Hepatocyte (in vitro differentiated cells): ENCODE measurements around the gene PRRG3. TPM values are rescaled to one million over a fixed set of nuclear protein-coding genes. Genes with fewer than 3 reads are reported as not detected.

Experiments used
- DNase-seq: peaks from one replicate; pipeline ENCODE4 v3.0.0-alpha.2; 2016; ENCODE audit warnings: low spot score
- H2AFZ ChIP-seq: fragments of 200-600 bp; sonication (generic); 2 replicates; pipeline ENCODE4 v1.6.0; 2016; ENCODE audit warnings: antibody characterized with exemption, mild to moderate bottlenecking
- H3K27ac ChIP-seq: fragments of 200-600 bp; sonication (generic); 2 replicates; pipeline ENCODE4 v1.5.1; 2016; ENCODE audit warnings: mild to moderate bottlenecking
- H3K27me3 ChIP-seq: fragments of 200-600 bp; sonication (generic); 2 replicates; pipeline ENCODE4 v1.6.1; 2016
- H3K36me3 ChIP-seq: fragments of 200-600 bp; sonication (generic); replicated peaks from 2 replicates; pipeline ENCODE4 v1.5.1; 2016; ENCODE audit warnings: low read depth; ENCODE audit not compliant: insufficient read depth
- H3K4me1 ChIP-seq: fragments of 200-600 bp; sonication (generic); 2 replicates; pipeline ENCODE4 v1.5.1; 2016; ENCODE audit warnings: mild to moderate bottlenecking, moderate library complexity; ENCODE audit not compliant: insufficient read depth
- H3K4me2 ChIP-seq: fragments of 200-600 bp; sonication (generic); 2 replicates; pipeline ENCODE4 v1.6.0; 2016
- H3K4me3 ChIP-seq: fragments of 200-600 bp; sonication (generic); 2 replicates; pipeline ENCODE4 v1.5.1; 2016; ENCODE audit warnings: mild to moderate bottlenecking
- H3K79me2 ChIP-seq: fragments of 200-600 bp; sonication (generic); 2 replicates; pipeline ENCODE4 v1.6.0; 2017; ENCODE audit warnings: mild to moderate bottlenecking
- H3K9me2 ChIP-seq: fragments of 200-600 bp; sonication (generic); replicated peaks from 2 replicates; pipeline ENCODE4 v1.6.0; 2017; ENCODE audit warnings: mild to moderate bottlenecking; ENCODE audit not compliant: insufficient read depth
- H3K9me3 ChIP-seq: fragments of 200-600 bp; sonication (generic); 2 replicates; pipeline ENCODE4 v1.5.1; 2016; ENCODE audit warnings: low read depth, mild to moderate bottlenecking
- H4K20me1 ChIP-seq: fragments of 200-600 bp; sonication (generic); 2 replicates; pipeline ENCODE4 v1.6.0; 2016; ENCODE audit warnings: mild to moderate bottlenecking; ENCODE audit not compliant: insufficient read depth, poor library complexity, severe bottlenecking
- EZH2 ChIP-seq: fragments of 200-600 bp; sonication (generic); IDR thresholded peaks from 2 replicates; pipeline ENCODE4 v1.6.1; 2016; ENCODE audit warnings: antibody characterized with exemption, mild to moderate bottlenecking, borderline replicate concordance
- EZH2phosphoT487 ChIP-seq: fragments of 200-600 bp; sonication (generic); IDR thresholded peaks from one replicate; pipeline ENCODE4 v1.6.1; 2018; ENCODE audit warnings: antibody characterized with exemption, mild to moderate bottlenecking, low read depth, moderate library complexity; ENCODE audit not compliant: unreplicated experiment, severe bottlenecking
- WGBS: methylation state at CpG from one replicate; pipeline ENCODE4 v1.1.6; 2016; ENCODE audit warnings: low lambda C conversion rate; ENCODE audit errors: missing lambda C conversion rate; 5-methylcytosine and 5-hydroxymethylcytosine counted together
- polyA plus RNA-seq: library from polyadenylated mRNA; unstranded; fragments of >200 nt; fragmentation: Nextera tagmentation; extraction: Ambion mirVana; gene quantifications from 2 replicates; pipeline ENCODE4 v1.2.1, GENCODE V29; 2016
- total RNA-seq: library from RNA; depleted of rRNA; stranded (reverse); fragments of >200 nt; gene quantifications from 2 replicates; pipeline ENCODE4 v1.2.3, GENCODE V29; 2014
- TF ChIP-seq, protein P1 (sequence below): fragments of 200-600 bp; sonication (generic); IDR thresholded peaks from 2 replicates; pipeline ENCODE4 v1.5.1; 2016; ENCODE audit warnings: antibody characterized with exemption, mild to moderate bottlenecking; ENCODE audit not compliant: poor library complexity

PRRG3 gene
- total and polyA plus RNA-seq, 2 experiments from 2014 or later, result 0.17 to 0.22 TPM

DNA sequence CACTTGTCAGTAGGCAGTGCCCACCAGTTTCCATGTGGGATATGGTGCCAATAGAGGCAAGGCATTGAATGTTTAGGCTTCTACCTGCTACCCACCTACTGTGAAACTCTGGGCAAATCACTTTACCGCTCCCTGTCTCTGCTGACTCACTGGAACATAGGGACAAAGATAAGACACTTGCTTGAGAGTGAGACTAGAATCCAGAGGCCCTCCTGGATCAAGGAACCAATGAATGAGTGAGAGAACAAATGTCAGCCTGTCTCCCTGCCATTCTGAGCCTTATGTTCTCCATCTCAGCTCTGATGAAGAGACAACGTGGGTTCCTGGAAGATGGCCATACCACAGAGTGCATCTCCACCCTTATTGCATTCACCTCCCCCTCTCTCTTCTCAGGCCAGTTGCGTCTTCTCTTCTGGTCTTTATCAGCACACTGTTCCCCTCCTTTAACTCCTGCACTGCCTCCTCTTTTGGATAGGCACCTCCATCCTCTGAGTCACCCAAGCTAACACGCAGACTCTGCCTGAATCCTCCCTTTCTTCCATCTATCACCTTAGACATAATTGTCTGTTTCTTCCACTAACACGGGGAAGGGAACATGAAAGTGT, 15.4 kb upstream of the PRRG3 start:
- H3K27me3 ChIP-seq, result no peaks in the 10 kb centered on the region
- H3K36me3 ChIP-seq, result no peaks in the 10 kb centered on the region
- no peak overlapping the region for H3K4me2 ChIP-seq
- no peak for DNase-seq
- no peaks in the 10 kb centered on the region for H3K9me2 ChIP-seq
- H3K27ac ChIP-seq, result no peak overlapping the region
- H3K79me2 ChIP-seq, result no peaks in the 10 kb centered on the region
- no peaks in the 10 kb centered on the region for H3K9me3 ChIP-seq
- no peak for TF ChIP-seq EZH2
- TF ChIP-seq EZH2phosphoT487, result no peak
- TF ChIP-seq, protein P1, sequence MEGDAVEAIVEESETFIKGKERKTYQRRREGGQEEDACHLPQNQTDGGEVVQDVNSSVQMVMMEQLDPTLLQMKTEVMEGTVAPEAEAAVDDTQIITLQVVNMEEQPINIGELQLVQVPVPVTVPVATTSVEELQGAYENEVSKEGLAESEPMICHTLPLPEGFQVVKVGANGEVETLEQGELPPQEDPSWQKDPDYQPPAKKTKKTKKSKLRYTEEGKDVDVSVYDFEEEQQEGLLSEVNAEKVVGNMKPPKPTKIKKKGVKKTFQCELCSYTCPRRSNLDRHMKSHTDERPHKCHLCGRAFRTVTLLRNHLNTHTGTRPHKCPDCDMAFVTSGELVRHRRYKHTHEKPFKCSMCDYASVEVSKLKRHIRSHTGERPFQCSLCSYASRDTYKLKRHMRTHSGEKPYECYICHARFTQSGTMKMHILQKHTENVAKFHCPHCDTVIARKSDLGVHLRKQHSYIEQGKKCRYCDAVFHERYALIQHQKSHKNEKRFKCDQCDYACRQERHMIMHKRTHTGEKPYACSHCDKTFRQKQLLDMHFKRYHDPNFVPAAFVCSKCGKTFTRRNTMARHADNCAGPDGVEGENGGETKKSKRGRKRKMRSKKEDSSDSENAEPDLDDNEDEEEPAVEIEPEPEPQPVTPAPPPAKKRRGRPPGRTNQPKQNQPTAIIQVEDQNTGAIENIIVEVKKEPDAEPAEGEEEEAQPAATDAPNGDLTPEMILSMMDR, result no peak
- no peaks in the 10 kb centered on the region for H3K4me1 ChIP-seq
- 57% methylated on average over 5 of the region's 5 CpGs for WGBS
- no peak overlapping the region for H2AFZ ChIP-seq
- H4K20me1 ChIP-seq, result no peaks in the 10 kb centered on the region
- H3K4me3 ChIP-seq, result no peak overlapping the region

DNA sequence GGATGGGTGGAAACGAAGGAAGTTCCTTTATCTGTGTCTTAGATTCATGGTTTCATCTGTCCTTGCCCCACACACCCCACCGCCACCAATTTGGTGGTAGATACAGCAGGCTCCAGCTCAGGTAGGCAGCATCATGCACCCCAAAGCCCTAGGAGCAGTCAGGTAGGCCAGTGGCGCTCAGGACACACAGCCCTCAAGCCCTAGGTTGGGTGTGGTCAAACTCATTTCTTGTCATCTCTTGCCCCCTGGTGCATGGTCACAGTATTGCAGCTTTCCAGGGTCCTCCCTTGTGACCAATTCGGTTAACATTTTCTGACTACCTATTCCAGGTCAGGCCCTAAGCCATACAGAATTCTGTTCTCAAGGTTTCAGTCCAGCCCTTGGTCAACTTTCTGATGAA, 14.5 kb upstream of the PRRG3 start:
- Histone ChIP-seq H3K36me3 (no peaks in the 10 kb centered on the region), H2AFZ (no peak overlapping the region), H3K4me3 (no peak overlapping the region), H3K9me2 (no peaks in the 10 kb centered on the region), H3K4me1 (no peaks in the 10 kb centered on the region), H4K20me1 (no peaks in the 10 kb centered on the region), H3K79me2 (no peaks in the 10 kb centered on the region), H3K27ac (no peak overlapping the region), H3K9me3 (no peaks in the 10 kb centered on the region), H3K27me3 (no peaks in the 10 kb centered on the region), H3K4me2 (no peak overlapping the region)
- 54% methylated on average over 4 of the region's 4 CpGs for WGBS
- peak; percentile 65 for DNase-seq
- no peak for TF ChIP-seq EZH2phosphoT487
- TF ChIP-seq, protein P1, result peak; percentile 49

GRCh38 chrX:151687635-151688034, 7.6 kb upstream of the PRRG3 start:
- no peaks in the 10 kb centered on the region for H3K9me3 ChIP-seq
- H3K27me3 ChIP-seq, result no peaks in the 10 kb centered on the region
- H3K4me1 ChIP-seq, result no peaks in the 10 kb centered on the region

More at GRCh38 chrX:151687635-151688034, 7.6 kb upstream of the PRRG3 start:
- Histone ChIP-seq H3K27ac (no peak overlapping the region), H4K20me1 (no peaks in the 10 kb centered on the region), H2AFZ (no peak overlapping the region), H3K4me2 (no peak overlapping the region), H3K79me2 (no peaks in the 10 kb centered on the region), H3K36me3 (no peaks in the 10 kb centered on the region), H3K9me2 (no peaks in the 10 kb centered on the region), H3K4me3 (no peak overlapping the region)
- DNase-seq, result no peak
- TF ChIP-seq EZH2phosphoT487, result no peak
- TF ChIP-seq, protein P1, result no peak
